SKM-1 (cell line): ENCODE data around the gene SNAP25.

ENCODE experiments used
- DNase-seq: peaks from one replicate; lab custom pipeline; 2025; ENCODE audit not compliant: unreplicated experiment; lab: John Stamatoyannopoulos, UW

Gene SNAP25

GRCh38 chr20:10303852-10304251 is 85.2 kb downstream of the SNAP25 start:
- no peak for DNase-seq

DNA sequence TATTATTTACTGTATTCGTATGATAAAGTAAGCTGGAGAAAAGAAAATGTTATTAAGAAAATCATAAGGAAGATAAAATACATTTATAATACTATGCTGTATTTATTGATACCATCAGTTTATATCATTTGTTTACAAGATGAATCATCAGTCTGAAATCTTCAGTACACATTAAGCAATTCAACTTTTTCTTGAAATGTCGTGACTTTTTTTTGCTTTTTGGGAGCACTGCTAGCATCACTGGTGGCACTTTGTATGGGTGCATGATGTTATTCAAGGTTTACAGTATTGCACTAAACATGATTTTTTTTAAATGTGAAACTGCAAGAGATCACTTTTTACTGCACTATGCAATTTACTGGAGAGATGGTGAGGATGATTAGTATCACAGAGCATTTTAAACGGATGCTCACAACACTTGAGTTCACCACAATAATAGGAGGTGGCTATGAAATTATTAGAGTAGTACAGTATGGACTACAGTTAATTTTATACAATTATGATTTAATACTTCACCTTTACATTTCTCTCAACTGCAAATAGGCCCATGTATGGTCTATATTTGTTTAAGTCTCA is 85.9 kb downstream of the SNAP25 start:
- no peak for DNase-seq

DNA sequence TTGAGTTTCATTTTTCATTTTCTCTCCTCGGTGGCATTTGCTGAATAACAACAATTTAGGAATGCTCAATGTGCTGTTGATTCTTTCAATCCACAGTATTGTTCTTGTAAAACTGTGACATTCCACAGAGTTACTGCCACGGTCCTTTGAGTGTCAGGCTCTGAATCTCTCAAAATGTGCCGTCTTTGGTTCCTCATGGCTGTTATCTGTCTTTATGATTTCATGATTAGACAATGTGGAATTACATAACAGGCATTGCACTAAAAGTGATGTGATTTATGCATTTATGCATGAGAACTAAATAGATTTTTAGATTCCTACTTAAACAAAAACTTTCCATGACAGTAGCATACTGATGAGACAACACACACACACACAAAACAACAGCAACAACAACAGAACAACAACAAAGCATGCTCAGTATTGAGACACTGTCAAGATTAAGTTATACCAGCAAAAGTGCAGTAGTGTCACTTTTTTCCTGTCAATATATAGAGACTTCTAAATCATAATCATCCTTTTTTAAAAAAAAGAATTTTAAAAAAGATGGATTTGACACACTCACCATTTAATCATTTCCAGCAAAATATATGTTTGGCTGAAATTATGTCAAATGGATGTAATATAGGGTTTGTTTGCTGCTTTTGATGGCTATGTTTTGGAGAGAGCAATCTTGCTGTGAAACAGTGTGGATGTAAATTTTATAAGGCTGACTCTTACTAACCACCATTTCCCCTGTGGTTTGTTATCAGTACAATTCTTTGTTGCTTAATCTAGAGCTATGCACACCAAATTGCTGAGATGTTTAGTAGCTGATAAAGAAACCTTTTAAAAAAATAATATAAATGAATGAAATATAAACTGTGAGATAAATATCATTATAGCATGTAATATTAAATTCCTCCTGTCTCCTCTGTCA is 88.1 kb downstream of the SNAP25 start:
- DNase-seq: no peak

DNA sequence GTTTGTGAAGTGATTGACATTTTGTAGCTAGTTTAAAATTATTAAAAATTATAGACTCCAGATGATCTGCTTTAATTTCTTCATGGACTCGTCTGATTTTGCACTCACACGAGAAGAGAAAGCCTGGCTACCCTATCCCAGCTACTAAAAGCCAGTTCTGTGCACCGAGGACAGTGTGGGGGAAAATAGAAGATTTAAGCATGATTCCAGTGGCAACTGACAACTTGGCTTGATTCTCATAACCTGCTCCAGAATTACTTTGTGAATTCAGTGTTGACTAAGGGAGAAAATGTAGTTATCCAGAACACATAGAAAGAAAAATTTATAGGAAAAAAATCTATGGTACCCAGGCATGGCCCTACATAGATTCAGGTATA is 88.7 kb downstream of the SNAP25 start:
- no peak for DNase-seq

DNA sequence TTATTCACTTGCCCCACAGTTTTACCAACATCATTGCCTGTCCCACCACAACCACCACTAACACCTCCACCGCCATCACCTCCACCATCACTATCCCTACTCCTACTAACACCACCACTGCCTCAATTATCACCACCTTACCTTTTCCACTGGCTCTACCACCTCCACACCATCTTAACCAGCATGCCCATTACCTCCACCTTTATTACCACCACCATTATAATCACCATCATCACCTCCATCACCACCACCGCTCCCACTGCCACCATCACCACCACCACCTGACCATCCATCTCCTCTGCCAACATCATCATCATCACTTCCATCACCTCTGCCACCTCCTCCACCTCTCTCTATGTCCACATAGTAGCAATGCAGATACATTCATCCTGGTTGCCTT is 90.0 kb downstream of the SNAP25 start:
- no peak for DNase-seq

DNA sequence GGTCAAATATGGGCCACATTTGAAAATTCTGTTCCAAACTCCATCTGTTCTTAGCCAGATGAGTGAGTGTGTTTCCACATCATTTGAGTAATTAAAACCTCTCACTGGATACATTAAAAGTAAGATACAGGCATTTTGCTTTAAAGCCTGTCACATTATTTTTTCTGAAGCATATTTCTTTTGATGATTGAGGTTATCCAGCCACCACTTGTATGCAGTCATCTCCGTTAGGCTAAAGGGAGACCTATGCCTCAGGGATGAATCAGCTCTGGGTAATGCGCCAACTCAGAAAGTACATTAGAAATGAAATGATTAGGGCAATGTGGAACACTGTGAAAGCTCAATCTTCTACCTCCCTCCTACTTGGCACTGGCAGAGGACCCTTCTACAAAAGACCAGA is 90.7 kb downstream of the SNAP25 start:
- no peak for DNase-seq

- DNase-seq: no peak
Measured at GRCh38 chr20:10312111-10312510, 93.5 kb downstream of the SNAP25 start.

- DNase-seq: no peak
Measured at GRCh38 chr20:10313215-10313614, 94.6 kb downstream of the SNAP25 start.

DNA sequence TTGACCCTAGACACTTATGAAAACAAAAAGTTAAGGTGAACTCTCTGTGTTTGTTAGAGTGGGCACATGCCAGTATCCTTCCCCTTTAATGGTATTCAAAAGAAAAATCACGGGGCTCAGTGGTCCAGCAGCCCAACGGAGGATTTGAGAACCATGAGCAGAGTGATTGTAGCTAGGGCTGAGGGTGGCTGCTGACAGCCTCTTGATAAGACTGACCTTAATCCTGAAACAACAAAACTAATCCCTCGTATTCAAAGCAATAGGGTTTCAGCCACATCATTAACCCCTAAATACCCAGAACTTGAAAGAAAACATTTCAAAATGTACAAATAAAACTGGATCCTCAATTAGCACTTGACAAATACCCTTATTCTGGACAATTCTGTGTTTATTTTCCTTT is 95.1 kb downstream of the SNAP25 start:
- DNase-seq: no peak

DNA sequence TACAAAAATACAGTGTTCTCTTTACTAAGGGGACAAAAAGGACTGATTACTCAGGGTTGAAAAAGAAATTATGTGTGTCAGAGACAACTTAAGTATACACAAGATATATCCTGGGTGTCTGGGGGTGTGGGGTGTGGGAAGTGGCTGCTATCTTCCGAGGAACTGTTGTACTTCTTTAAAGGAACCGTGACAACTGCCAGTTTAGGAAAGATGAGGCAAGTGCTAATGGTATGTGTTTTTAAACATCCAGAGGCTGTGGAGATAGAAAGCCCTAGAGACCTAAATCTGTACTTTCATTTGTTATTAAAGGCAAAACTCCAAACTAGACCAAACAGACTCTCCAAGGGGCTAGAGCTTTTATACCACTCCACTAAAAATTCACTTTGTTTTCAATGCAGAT is 95.6 kb downstream of the SNAP25 start:
- DNase-seq: no peak

DNA sequence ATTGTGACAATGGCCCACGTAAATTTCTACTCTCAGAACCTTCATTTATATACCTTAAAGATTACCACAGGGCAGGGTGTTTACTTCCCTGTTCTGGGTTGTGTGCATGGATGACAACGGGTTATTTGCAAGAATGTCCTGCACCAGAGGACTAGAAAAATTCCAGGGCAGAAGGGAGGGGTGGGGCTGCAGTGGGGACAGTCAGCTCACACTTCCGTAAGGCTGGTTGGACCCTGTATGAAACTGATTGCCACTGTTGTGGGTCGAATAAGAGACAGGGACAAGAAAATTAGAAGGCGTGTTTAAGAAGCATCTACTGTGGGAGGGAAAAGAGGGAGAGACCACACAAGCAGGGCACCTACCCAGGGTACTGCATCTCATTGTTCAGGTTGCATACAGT is 96.5 kb downstream of the SNAP25 start:
- no peak for DNase-seq

GRCh38 chr20:10316582-10316981 is 98.0 kb downstream of the SNAP25 start:
- DNase-seq: no peak

DNA sequence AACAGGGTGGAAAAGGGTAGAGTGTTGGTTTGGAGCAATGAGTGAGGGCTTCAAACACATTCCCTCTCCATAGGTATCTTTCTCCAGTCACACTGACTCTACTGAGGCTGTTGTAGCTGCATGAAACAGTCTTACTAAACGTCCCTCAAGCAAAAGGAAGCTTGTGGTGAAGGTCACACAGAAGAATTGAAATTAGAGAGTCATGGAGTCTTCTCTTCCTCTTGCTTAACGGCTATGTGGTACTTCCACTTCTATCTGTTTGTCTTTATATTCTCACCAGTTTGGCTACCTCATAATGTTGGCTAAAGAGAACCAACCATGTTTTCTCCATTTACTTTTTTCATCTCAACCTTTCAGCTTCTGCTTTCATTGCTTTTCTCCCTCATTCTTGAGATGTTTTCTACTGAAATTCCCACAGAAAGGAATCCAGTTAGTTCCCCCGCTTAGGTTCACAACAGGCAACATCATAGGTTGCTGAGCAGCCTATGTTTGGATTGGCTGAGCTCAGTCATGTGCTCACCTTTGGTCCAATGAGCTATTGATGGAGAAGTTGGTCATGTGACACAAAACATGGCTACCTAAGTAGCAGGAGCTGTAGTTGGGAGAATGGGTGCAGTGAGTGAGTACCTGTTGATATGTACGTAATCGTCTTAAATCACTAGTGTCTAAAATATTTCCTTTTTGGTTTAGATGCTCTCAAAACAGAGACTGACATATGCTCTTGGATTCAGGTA is 99.8 kb downstream of the SNAP25 start:
- no peak for DNase-seq

DNA sequence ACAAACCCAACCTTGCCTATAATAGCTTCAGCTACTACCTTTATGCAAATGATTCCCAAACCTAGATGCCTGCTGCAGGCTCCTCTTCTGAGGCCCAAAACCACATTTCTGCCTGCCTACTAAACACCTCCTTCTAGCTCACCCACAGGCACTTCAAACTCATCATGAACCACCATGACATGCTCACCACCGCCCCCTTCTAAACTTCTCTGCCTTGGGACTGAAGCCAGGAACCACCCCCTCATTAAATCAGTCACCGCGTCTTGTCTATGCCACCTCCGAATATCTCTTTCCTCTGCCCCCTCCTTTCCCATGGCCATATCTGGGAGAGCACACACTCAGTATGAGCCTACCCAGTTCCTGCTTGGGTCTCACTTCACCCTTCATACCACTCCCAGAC is 101.2 kb downstream of the SNAP25 start:
- no peak for DNase-seq

GRCh38 chr20:10321138-10321717 is 102.6 kb downstream of the SNAP25 start:
- DNase-seq: no peak

DNA sequence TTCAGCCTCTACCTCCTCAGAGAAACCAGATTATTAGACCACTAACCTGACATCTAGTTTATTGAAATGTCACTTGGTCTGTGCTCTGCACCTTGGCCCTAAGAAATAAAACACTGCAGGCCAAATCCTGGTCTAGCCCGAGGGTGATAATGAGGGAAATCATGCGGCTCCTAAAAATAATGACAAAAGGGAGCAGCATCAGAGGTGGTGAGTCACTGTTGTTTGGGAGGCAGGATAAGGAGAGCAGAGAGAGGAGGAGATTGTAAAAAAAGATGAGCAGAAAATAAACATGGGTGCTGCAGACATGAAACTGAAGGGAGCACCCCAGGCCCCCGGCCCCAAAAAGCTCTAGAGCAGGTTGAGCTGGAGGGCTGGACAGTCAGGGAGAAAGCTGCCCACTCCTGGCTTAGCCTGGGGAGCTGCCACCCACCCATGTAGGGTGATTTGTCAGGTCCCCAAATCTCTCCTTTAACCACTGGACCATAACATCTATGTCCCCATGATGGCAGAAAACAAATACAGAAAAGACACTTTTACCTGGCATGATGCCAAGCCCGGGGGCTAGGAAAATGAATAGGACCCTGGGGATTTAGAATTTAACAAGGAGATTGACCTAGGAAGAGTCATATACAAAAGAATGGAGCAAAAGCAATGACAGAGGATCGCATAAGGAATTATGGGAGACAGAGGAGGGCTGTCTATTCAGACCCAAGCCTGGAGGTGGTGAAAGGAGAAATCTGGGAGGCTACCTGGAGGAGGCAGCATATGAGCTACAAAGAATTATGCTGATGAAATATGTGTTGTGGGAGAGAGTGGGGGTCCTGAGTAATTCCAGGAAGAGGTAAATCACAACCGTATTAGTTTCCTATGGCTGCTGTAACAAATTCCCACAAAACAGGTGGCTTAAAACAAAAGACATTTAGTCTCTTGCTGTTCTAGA is 103.7 kb downstream of the SNAP25 start:
- no peak for DNase-seq

GRCh38 chr20:10323729-10324128 is 105.1 kb downstream of the SNAP25 start:
- no peak for DNase-seq

DNA sequence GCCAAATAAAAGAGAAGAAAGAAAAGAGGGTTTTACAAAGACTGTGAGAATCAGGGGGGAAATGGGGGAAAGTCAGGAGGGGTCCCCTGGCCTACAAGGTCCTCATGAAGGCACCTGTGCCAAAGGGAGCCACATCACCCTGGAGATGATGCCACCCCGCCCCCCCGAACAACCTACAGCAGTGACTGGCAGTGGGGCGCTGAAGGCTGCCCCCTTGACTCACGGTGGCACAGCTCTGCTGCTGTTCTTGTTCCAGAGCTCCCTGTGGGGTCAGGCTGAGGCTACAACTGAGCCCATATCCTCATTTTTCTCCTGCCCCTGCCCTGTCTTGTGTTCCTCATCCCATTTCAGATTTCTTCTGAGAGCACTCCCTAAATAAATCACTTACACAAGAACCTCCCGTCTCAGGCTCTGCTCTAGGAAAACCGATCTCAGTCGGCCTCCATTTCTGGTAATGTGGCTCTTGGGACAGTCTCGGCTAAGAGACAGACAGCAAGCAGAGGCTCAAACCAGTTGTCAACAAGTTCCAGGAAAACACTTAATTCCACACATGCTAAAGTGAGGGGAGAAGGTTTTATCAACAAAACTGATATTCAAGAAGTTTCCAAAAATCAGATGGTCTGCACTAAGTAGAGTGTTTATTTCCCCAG is 105.7 kb downstream of the SNAP25 start:
- no peak for DNase-seq

GRCh38 chr20:10328897-10329255 is 110.2 kb downstream of the SNAP25 start:
- no peak for DNase-seq

- no peak for DNase-seq
Measured at GRCh38 chr20:10329387-10330005, 110.9 kb downstream of the SNAP25 start.
